ENCODE results near the gene ZNF618.

- TF ChIP-seq, protein P1, sequence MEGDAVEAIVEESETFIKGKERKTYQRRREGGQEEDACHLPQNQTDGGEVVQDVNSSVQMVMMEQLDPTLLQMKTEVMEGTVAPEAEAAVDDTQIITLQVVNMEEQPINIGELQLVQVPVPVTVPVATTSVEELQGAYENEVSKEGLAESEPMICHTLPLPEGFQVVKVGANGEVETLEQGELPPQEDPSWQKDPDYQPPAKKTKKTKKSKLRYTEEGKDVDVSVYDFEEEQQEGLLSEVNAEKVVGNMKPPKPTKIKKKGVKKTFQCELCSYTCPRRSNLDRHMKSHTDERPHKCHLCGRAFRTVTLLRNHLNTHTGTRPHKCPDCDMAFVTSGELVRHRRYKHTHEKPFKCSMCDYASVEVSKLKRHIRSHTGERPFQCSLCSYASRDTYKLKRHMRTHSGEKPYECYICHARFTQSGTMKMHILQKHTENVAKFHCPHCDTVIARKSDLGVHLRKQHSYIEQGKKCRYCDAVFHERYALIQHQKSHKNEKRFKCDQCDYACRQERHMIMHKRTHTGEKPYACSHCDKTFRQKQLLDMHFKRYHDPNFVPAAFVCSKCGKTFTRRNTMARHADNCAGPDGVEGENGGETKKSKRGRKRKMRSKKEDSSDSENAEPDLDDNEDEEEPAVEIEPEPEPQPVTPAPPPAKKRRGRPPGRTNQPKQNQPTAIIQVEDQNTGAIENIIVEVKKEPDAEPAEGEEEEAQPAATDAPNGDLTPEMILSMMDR (IDR thresholded peaks at IDR 0.05): no peak
- TF ChIP-seq USF2 (CRISPR knock-in tag; IDR thresholded peaks at IDR 0.05): no peak
- TF ChIP-seq ZNF416 (CRISPR knock-in tag; IDR thresholded peaks at IDR 0.05): no peak
- TF ChIP-seq MAX (CRISPR knock-in tag; IDR thresholded peaks at IDR 0.05): no peak
- TF ChIP-seq ATF2 (CRISPR knock-in tag; IDR thresholded peaks at IDR 0.05; ENCODE audit: borderline replicate concordance, low read depth): no peak
- no peak for TF ChIP-seq ETV6 (CRISPR knock-in tag; IDR thresholded peaks at IDR 0.05)
- TF ChIP-seq NR3C1 (CRISPR knock-in tag; conservative IDR thresholded peaks at IDR 0.05; ENCODE audit: low read depth): no peak
- TF ChIP-seq ZNF317 (CRISPR knock-in tag; IDR thresholded peaks at IDR 0.05; ENCODE audit: borderline replicate concordance, low read depth): no peak
- TF ChIP-seq GABPB1 (CRISPR knock-in tag; IDR thresholded peaks at IDR 0.05): no peak
- TF ChIP-seq ATF3 (CRISPR knock-in tag; conservative IDR thresholded peaks at IDR 0.05): no peak
- TF ChIP-seq, protein P2, sequence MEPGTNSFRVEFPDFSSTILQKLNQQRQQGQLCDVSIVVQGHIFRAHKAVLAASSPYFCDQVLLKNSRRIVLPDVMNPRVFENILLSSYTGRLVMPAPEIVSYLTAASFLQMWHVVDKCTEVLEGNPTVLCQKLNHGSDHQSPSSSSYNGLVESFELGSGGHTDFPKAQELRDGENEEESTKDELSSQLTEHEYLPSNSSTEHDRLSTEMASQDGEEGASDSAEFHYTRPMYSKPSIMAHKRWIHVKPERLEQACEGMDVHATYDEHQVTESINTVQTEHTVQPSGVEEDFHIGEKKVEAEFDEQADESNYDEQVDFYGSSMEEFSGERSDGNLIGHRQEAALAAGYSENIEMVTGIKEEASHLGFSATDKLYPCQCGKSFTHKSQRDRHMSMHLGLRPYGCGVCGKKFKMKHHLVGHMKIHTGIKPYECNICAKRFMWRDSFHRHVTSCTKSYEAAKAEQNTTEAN (CRISPR knock-in tag; IDR thresholded peaks at IDR 0.05): no peak
- no peak for TF ChIP-seq ZNF671 (CRISPR knock-in tag; IDR thresholded peaks at IDR 0.05)
Observed at GRCh38 chr9:113966394-113966793, 90.3 kb downstream of the ZNF618 start.
